Stomach (tissue), 9 donors: ENCODE measurements around the gene ZNF318. TPM values are rescaled to one million over a fixed set of nuclear protein-coding genes. Genes with fewer than 3 reads are reported as not detected.

ENCODE experiments used
- DNase-seq, 2 donors: peaks; one replicate each; pipeline versions ENCODE4 v3.0.0 to v3.0.0-alpha.2; 2013 to 2019
- H3K27ac ChIP-seq, 5 donors: fragments of 200-600 bp in 4 of 5; sonication (generic) in 4 of 5; one replicate each; pipeline ENCODE4 v1.5.1; 2013 to 2019; ENCODE audit warnings: mild to moderate bottlenecking in 1 of 5, moderate library complexity in 1 of 5
- H3K27me3 ChIP-seq, 3 donors: fragments of 200-600 bp; sonication (generic); one replicate each; pipeline ENCODE4 v1.5.1; 2017 to 2019; ENCODE audit warnings: mixed run types in 1 of 3
- H3K36me3 ChIP-seq, 4 donors: fragments of 200-600 bp; sonication (generic); 1 replicate in 3 of 4; 2 replicates in 1 of 4; pipeline ENCODE4 v1.5.1; 2016 to 2019
- H3K4me1 ChIP-seq, 4 donors: fragments of 200-600 bp; sonication (generic); one replicate each; pipeline ENCODE4 v1.5.1; 2016 to 2019
- H3K4me3 ChIP-seq, 4 donors: fragments of 200-600 bp; sonication (generic) in 3 of 4; one replicate each; pipeline ENCODE4 v1.5.1; 2016 to 2019; ENCODE audit warnings: mild to moderate bottlenecking in 1 of 4
- H3K9me3 ChIP-seq, 4 donors: fragments of 200-600 bp; sonication (generic); one replicate each; pipeline ENCODE4 v1.5.1; 2016 to 2019
- CTCF ChIP-seq, 7 experiments: fragments of 450-650 bp in 4 of 7; fragments of 200-600 bp in 3 of 7; sonication (generic) in 3 of 7; IDR thresholded peaks; one replicate each; pipeline ENCODE4 v1.5.1; 2016 to 2019; ENCODE audit warnings: antibody characterized with exemption in 7 of 7, control low read depth in 2 of 7, mild to moderate bottlenecking in 1 of 7
- EP300 ChIP-seq: sonication (generic); formaldehyde crosslinking; IDR thresholded peaks from one replicate; pipeline ENCODE4 v1.6.1; 2017; ENCODE audit warnings: antibody characterized with exemption
- POLR2A ChIP-seq, 4 donors: fragments of 450-650 bp; IDR thresholded peaks; one replicate each; pipeline ENCODE4 v1.6.1; 2016; ENCODE audit warnings: antibody characterized with exemption in 4 of 4, control low read depth in 2 of 4, mild to moderate bottlenecking in 1 of 4, moderate library complexity in 1 of 4
- POLR2AphosphoS5 ChIP-seq, 3 donors: sonication (generic); formaldehyde crosslinking; IDR thresholded peaks; one replicate each; pipeline ENCODE4 v1.6.1; 2016; ENCODE audit warnings: antibody characterized with exemption in 3 of 3
- WGBS, 5 donors: extraction: QIAGEN DNeasy Blood & Tissue Kit in 3 of 5; methylation state at CpG; one replicate each; pipeline versions ENCODE4 v1.1.5 to v1.1.7; 2013 to 2018; 5-methylcytosine and 5-hydroxymethylcytosine counted together
- intact Hi-C: fragments of 100-400 bp; cut with DNase I; formaldehyde crosslinking; loops from one replicate; pipeline ENCODE4 v1.15.1; 2023; ENCODE audit warnings: low total_unique reads
- polyA plus RNA-seq, 3 donors: library from polyadenylated mRNA; stranded (reverse); fragments of 200-250 nt; gene quantifications; one replicate each; pipeline ENCODE4 v1.2.3, GENCODE V29; 2013
- total RNA-seq, 5 donors: library from RNA; depleted of rRNA; stranded (reverse); fragments of >200 nt; gene quantifications; one replicate each; pipeline versions ENCODE4 v1.1.0 to v1.2.3, GENCODE V29; 2014 to 2016
- donor health status: healthy with polysubstance abuse.
- donor health status: Bipolar disorder and iron deficiency.
- donor health status: healthy.

The ZNF318 gene
- total and polyA plus RNA-seq, 8 donors: 2.6 to 13.3 (median 7.2) TPM

GRCh38 chr6:43405354-43405753, 35.9 kb upstream of the ZNF318 start:
- no peak overlapping the region for H3K27ac ChIP-seq
- no peak overlapping the region for H3K4me3 ChIP-seq
- H3K4me1 ChIP-seq: no peaks in the 10 kb centered on the region
- no peaks in the 10 kb centered on the region for H3K36me3 ChIP-seq
- peaks cover 0 to 20% (median 0%) of the 10 kb centered on the region in 3 donors for H3K27me3 ChIP-seq
- no peaks in the 10 kb centered on the region for H3K9me3 ChIP-seq
- no peak for DNase-seq
- intact Hi-C loops: no loop called here
- TF ChIP-seq POLR2AphosphoS5 (IDR thresholded peaks at IDR 0.05): no peak
- no peak for TF ChIP-seq POLR2A (IDR thresholded peaks at IDR 0.05)
- no peak for TF ChIP-seq CTCF (IDR thresholded peaks at IDR 0.05)
- no peak for TF ChIP-seq EP300
- WGBS, 5 donors: 21 to 37% (median 27%) methylated on average over 3 of the region's 3 CpGs

GRCh38 chr6:43402820-43403219, 33.4 kb upstream of the ZNF318 start:
- Histone ChIP-seq H3K4me3 (no peak overlapping the region), H3K27ac (no peak overlapping the region), H3K4me1 (no peaks in the 10 kb centered on the region), H3K27me3 (peaks cover 0 to 5% (median 0%) of the 10 kb centered on the region in 3 donors), H3K9me3 (no peaks in the 10 kb centered on the region), H3K36me3 (no peaks in the 10 kb centered on the region)
- no peak for DNase-seq
- intact Hi-C loops: no loop called here
- TF ChIP-seq POLR2AphosphoS5 (IDR thresholded peaks at IDR 0.05): no peak
- no peak for TF ChIP-seq POLR2A (IDR thresholded peaks at IDR 0.05)
- no peak for TF ChIP-seq CTCF (IDR thresholded peaks at IDR 0.05)
- no peak for TF ChIP-seq EP300
- 66 to 82% (median 77%) methylated on average over 1 of the region's 1 CpG for WGBS, 5 donors

GRCh38 chr6:43401730-43402129, 32.3 kb upstream of the ZNF318 start:
- no peak overlapping the region for H3K27ac ChIP-seq
- H3K27me3 ChIP-seq: no peaks in the 10 kb centered on the region
- WGBS, 5 donors: 86 to 94% (median 92%) methylated on average over 3 of the region's 3 CpGs
- H3K9me3 ChIP-seq: no peaks in the 10 kb centered on the region
- no peak for TF ChIP-seq EP300
- TF ChIP-seq POLR2A (IDR thresholded peaks at IDR 0.05): no peak
- TF ChIP-seq CTCF (IDR thresholded peaks at IDR 0.05): no peak
- TF ChIP-seq POLR2AphosphoS5 (IDR thresholded peaks at IDR 0.05): no peak
- H3K4me1 ChIP-seq: peaks cover 0 to 1% (median 0%) of the 10 kb centered on the region in 4 donors
- DNase-seq: no peak
- H3K4me3 ChIP-seq: no peak overlapping the region
- intact Hi-C loops: no loop called here
- H3K36me3 ChIP-seq: no peaks in the 10 kb centered on the region

- WGBS, 5 donors: 69 to 88% (median 71%) methylated on average over 3 of the region's 3 CpGs
- intact Hi-C loops: no loop called here
Measured at GRCh38 chr6:43399932-43400487, 30.6 kb upstream of the ZNF318 start.

More at GRCh38 chr6:43399932-43400487, 30.6 kb upstream of the ZNF318 start:
- Histone ChIP-seq H3K36me3 (no peaks in the 10 kb centered on the region), H3K4me3 (no peak overlapping the region), H3K9me3 (no peaks in the 10 kb centered on the region), H3K4me1 (peaks cover 0 to 13% (median 6%) of the 10 kb centered on the region in 4 donors), H3K27me3 (no peaks in the 10 kb centered on the region), H3K27ac (no peak overlapping the region)
- TF ChIP-seq CTCF (IDR thresholded peaks at IDR 0.05) (no peak), POLR2AphosphoS5 (IDR thresholded peaks at IDR 0.05) (no peak), POLR2A (IDR thresholded peaks at IDR 0.05) (no peak), EP300 (no peak)
- no peak for DNase-seq
